Neuron (in vitro differentiated cells): ENCODE measurements around the gene VDAC1.
"Not testable (repeated sequence)": the region's sequence is repeated elsewhere in the genome, so short reads cannot be mapped to it uniquely, and the experiment has no call there.

Source experiments
- H2AFZ ChIP-seq: one replicate; pipeline ENCODE4 v1.6.1; 2013; ENCODE audit warnings: low read depth, mild to moderate bottlenecking, inconsistent platforms, low read length, moderate library complexity
- H3K27me3 ChIP-seq: one replicate; pipeline ENCODE4 v1.6.1; 2013; ENCODE audit warnings: low read length; ENCODE audit not compliant: insufficient read depth
- H3K36me3 ChIP-seq: one replicate; pipeline ENCODE4 v1.6.1; 2013; ENCODE audit warnings: low read length; ENCODE audit not compliant: insufficient read depth
- H3K4me1 ChIP-seq: one replicate; pipeline ENCODE4 v1.6.1; 2013; ENCODE audit warnings: low read length; ENCODE audit not compliant: insufficient read depth
- H3K4me3 ChIP-seq: 2 replicates; pipeline ENCODE4 v1.5.1; 2013; ENCODE audit warnings: mild to moderate bottlenecking, low read length, moderate library complexity
- H3K9me3 ChIP-seq: one replicate; pipeline ENCODE4 v1.6.1; 2013; ENCODE audit warnings: low read length

Gene VDAC1

GRCh38 chr5:133945568-133945967 lies 59.2 kb downstream of the VDAC1 start:
- H2AFZ ChIP-seq = no peak overlapping the region
- no peaks in the 10 kb centered on the region for H3K36me3 ChIP-seq
- peaks cover 5% of the 10 kb centered on the region for H3K27me3 ChIP-seq
- no peaks in the 10 kb centered on the region for H3K4me1 ChIP-seq
- H3K9me3 ChIP-seq = no peaks in the 10 kb centered on the region
- no peak overlapping the region for H3K4me3 ChIP-seq

- no peaks in the 10 kb centered on the region for H3K36me3 ChIP-seq
- H2AFZ ChIP-seq = no peak overlapping the region
- no peaks in the 10 kb centered on the region for H3K4me1 ChIP-seq
- no peak overlapping the region for H3K4me3 ChIP-seq
- peaks cover 5% of the 10 kb centered on the region for H3K27me3 ChIP-seq
- no peaks in the 10 kb centered on the region for H3K9me3 ChIP-seq
Observed at GRCh38 chr5:133944263-133945185, 60.3 kb downstream of the VDAC1 start.

GRCh38 chr5:133943475-133943817 lies 61.3 kb downstream of the VDAC1 start:
- H3K27me3 ChIP-seq = peaks cover 5% of the 10 kb centered on the region
- H3K9me3 ChIP-seq = no peaks in the 10 kb centered on the region
- no peaks in the 10 kb centered on the region for H3K36me3 ChIP-seq
- H3K4me3 ChIP-seq = no peak overlapping the region
- H3K4me1 ChIP-seq = no peaks in the 10 kb centered on the region
- no peak overlapping the region for H2AFZ ChIP-seq

GRCh38 chr5:133942614-133943474 lies 61.9 kb downstream of the VDAC1 start:
- Histone ChIP-seq H2AFZ (no peak overlapping the region), H3K4me3 (no peak overlapping the region), H3K4me1 (no peaks in the 10 kb centered on the region), H3K9me3 (no peaks in the 10 kb centered on the region), H3K27me3 (peaks cover 5% of the 10 kb centered on the region), H3K36me3 (no peaks in the 10 kb centered on the region)

GRCh38 chr5:133941456-133942196 lies 63.1 kb downstream of the VDAC1 start:
- H2AFZ ChIP-seq = no peak overlapping the region

GRCh38 chr5:133939668-133940067 lies 65.1 kb downstream of the VDAC1 start:
- no peaks in the 10 kb centered on the region for H3K9me3 ChIP-seq
- H2AFZ ChIP-seq = no peak overlapping the region
- H3K4me3 ChIP-seq = no peak overlapping the region
- peaks cover 2% of the 10 kb centered on the region for H3K27me3 ChIP-seq
- no peaks in the 10 kb centered on the region for H3K36me3 ChIP-seq
- no peaks in the 10 kb centered on the region for H3K4me1 ChIP-seq

More at GRCh38 chr5:133941456-133942196, 63.1 kb downstream of the VDAC1 start:
- Histone ChIP-seq H3K4me3 (no peak overlapping the region), H3K4me1 (no peaks in the 10 kb centered on the region), H3K9me3 (no peaks in the 10 kb centered on the region), H3K36me3 (no peaks in the 10 kb centered on the region), H3K27me3 (peaks cover 5% of the 10 kb centered on the region)

- Histone ChIP-seq H2AFZ (no peak overlapping the region), H3K4me3 (no peak overlapping the region), H3K27me3 (no peaks in the 10 kb centered on the region), H3K9me3 (no peaks in the 10 kb centered on the region), H3K4me1 (no peaks in the 10 kb centered on the region), H3K36me3 (no peaks in the 10 kb centered on the region)
Observed at GRCh38 chr5:133938929-133939328, 65.8 kb downstream of the VDAC1 start.

GRCh38 chr5:133938039-133938821 lies 66.5 kb downstream of the VDAC1 start:
- Histone ChIP-seq H3K9me3 (no peaks in the 10 kb centered on the region), H3K4me3 (no peak overlapping the region), H3K27me3 (no peaks in the 10 kb centered on the region), H3K36me3 (no peaks in the 10 kb centered on the region), H2AFZ (no peak overlapping the region), H3K4me1 (no peaks in the 10 kb centered on the region)

GRCh38 chr5:133937628-133938027 lies 67.1 kb downstream of the VDAC1 start:
- not testable (repeated sequence) for H3K4me1 ChIP-seq, H2AFZ ChIP-seq, H3K36me3 ChIP-seq, H3K9me3 ChIP-seq, H3K27me3 ChIP-seq, H3K4me3 ChIP-seq

- Histone ChIP-seq H3K4me1 (no peaks in the 10 kb centered on the region), H2AFZ (no peak overlapping the region), H3K36me3 (no peaks in the 10 kb centered on the region), H3K9me3 (no peaks in the 10 kb centered on the region), H3K4me3 (no peak overlapping the region), H3K27me3 (no peaks in the 10 kb centered on the region)
Observed at GRCh38 chr5:133936651-133937015, 68.1 kb downstream of the VDAC1 start.

GRCh38 chr5:133935991-133936650 lies 68.7 kb downstream of the VDAC1 start:
- not testable (repeated sequence) for H3K4me1 ChIP-seq, H2AFZ ChIP-seq, H3K27me3 ChIP-seq, H3K4me3 ChIP-seq, H3K9me3 ChIP-seq, H3K36me3 ChIP-seq

- Histone ChIP-seq H3K9me3 (no peaks in the 10 kb centered on the region), H3K4me1 (no peaks in the 10 kb centered on the region), H3K4me3 (no peak overlapping the region), H3K36me3 (no peaks in the 10 kb centered on the region), H3K27me3 (no peaks in the 10 kb centered on the region), H2AFZ (no peak overlapping the region)
Observed at GRCh38 chr5:133935667-133935940, 69.2 kb downstream of the VDAC1 start.
